ENCODE results near the gene ARNT2. TPM values are rescaled to one million over a fixed set of nuclear protein-coding genes. Genes with fewer than 3 reads are reported as not detected.

Gene ARNT2
- total RNA-seq, 1 donor from 2014 or later, result 3.3 TPM

DNA sequence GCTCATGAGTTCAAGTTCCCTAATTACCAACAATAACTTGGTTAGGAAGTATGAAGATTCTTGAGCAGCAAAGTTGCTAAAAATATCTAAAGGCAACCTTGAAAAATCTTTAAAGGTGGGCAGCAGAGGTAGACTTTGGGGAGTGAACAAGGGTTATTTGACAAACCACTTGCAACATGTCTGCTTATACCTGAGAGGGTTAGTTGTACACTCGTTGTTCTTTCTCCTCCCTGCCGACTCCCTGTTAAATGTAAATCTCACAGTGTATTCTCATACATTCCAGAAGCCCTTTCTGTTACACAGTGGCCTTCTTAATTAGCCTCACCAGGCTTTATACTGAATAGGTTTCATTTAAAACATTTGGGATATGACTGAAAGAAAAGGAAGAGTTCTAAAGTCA, 121.7 kb downstream of the ARNT2 start:
- intact Hi-C loops (cut with DNase I), result no loop called here
- ATAC-seq (ENCODE audit: poor library complexity), result no peak
- no peak for DNase-seq

DNA sequence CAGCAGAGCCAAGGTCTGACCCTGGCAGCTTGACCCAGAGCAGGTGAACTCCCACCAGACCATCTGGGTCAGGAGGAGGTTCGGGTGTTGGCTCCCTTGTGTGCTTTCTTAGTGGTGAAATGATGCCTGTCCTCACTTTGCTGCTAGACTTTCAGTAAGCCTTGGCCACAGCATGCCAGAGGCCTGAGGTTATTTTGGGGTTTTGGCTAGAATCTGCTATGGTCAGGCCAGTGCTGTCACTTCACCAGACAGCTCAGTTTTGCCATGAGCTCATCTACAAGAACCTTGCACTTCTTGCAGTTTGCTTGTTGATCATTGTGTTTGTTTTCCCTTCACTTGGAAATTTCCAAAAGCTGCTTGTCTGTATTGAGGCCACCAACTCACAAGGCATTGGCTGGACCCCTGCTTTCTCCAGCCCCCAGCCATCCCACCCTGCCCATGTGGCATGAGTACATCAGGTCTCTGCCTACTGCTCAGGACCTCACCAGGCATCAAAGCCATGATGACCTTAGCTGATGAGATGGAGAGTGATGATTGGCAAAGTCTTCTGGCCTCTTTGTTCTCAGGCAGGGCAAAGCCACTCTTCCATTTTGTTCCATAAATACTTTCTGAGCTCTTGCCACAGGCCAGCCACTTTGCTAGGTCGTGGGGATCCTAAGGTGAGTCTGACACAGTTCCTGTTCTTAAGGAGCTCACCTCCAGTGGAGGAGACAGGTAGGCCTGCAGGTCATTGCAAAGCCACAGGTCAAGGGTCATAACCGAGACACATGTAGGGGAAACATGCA, 122.6 kb downstream of the ARNT2 start:
- intact Hi-C loops (cut with DNase I), result no loop called here
- ATAC-seq (ENCODE audit: poor library complexity), result peak; percentile 87
- DNase-seq, result no peak

DNA sequence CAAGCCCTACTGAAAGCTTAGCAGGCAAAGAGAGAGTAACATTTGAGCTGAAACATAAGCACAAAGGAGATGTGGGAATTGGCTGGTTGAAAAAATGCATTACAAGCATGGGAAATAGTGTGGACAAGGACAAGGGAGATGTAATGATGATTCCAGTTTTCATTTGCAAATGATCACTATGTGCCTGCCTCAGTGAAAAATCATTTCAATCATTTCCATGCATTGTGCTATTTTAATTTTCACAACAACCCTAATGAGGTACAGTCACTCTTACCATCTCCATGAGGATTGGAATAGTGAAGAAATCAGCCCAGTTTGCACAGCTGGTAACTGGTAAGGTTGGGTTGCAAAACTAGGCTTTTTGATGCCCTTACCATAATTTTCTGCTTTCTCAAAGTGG, 123.2 kb downstream of the ARNT2 start:
- intact Hi-C loops (cut with DNase I), result no loop called here
- ATAC-seq (ENCODE audit: poor library complexity) (no peak), DNase-seq (no peak)

DNA sequence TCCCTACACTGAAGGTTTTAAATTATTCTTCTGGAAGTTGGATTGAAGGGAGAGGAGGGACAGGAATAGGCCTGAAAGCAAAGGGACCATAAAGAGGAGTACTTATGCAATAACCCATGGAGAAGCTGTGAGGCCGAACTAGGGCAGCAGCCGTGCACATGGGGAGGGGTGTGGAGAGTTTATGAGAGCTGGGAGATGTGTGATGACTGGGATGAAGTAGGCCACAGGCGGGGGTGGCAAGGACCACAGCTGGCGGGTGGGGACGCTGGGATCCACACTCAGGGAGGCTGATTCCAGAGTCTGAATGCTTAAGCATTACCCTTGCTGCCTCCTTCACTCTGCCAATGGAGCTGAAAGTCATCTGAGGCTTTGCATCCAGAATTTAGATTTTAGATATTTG, 123.8 kb downstream of the ARNT2 start:
- ATAC-seq (ENCODE audit: poor library complexity) (no peak), DNase-seq (no peak)
- intact Hi-C loops (cut with DNase I), result no loop called here

DNA sequence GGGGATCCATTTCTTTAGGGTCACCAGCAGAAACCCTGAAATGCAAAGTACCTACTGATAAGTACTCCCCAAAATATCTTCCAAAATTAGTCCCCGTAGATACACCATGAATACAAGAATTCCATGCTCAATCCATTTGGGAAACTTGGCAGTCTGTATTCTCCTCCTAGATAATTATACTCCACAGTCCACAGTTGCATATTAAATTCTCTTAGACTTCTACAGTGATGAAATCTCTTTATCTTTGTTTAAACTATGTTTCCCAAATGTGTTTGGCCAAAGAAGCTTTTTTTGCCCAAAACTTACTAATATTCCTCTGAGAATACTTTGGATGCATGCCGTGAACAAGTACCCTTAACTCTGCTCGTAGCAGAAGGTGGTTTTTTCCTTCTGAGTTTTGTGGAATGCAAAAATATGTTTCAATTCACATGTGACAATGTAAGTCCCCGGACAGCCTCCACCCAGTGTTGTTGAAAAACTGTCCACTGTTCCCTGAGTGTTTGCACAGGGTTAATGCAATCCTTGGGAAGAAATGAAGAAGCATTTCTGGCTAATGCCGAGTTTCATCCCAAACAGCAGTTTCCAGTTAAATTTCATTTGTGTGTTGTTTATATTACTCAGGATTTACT, 126.7 kb downstream of the ARNT2 start:
- intact Hi-C loops (cut with DNase I), result no loop called here
- peak; percentile 61 for ATAC-seq (ENCODE audit: poor library complexity)
- no peak for DNase-seq

DNA sequence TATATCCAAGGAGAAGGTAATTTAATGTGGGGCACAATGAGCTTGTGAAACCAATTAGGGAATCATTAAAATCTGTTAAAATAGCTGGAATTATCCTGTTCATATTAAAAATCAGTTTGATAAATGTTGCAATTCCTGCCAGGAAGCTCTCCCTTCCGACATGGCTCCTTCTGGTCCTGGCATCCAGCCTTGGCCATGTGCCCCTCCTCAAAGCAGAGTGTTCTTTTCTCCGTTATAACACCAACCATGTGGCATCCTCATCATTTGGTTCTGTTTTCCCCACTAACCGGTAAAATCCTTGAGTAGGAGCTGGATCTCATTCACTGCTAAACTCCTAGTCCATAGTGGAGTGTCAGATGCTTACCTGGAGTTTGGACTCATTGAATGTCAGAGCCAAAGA, 127.2 kb downstream of the ARNT2 start:
- DNase-seq, result peak; percentile 51
- intact Hi-C loops (cut with DNase I), result no loop called here
- ATAC-seq (ENCODE audit: poor library complexity), result no peak

DNA sequence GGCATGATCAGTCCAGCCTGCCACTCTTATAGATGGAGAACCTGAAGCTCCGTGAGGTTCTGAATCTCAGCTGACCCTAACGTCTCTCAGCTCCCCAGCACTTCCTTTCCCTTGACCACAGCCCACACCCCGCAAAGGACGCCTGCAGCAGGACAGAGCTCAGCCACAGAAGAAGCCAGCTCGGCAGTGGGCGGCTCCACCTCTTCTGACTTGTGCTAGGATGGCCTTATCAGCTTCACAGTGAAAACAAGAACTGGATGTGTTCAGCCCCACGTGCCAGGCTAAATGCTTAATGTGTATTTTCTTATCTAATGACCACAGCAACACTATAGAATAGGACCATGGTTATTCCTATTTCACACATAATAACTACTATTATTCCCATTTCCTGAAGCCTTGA, 127.6 kb downstream of the ARNT2 start:
- intact Hi-C loops (cut with DNase I), result no loop called here
- ATAC-seq (ENCODE audit: poor library complexity), result peak; percentile 40
- DNase-seq, result no peak

DNA sequence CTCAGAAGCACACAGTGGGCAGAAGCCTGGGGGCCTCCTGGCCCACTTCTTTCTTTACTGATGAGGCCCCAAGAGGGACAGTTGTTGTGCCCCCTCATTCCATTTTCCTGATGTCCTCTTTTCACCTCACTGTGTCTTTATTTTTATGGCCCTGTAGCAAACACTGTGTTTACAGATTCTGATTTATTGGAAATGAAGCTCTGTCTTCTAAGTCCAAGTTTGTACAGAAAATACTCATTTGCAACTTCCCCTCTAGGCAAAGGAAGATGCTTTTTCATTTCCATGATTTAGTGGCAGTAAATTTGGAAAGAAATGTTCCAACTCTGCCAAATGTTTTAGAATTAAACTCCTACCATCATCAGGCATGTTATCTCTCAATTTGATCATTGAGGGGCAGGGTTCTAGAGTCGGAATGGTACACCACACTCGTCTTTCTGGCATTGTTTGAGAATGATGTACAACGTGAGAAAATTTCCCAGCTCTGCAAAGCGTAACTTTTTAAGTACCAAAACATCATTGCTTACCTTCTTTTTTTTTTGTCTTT, 129.7 kb downstream of the ARNT2 start:
- ATAC-seq (ENCODE audit: poor library complexity) (no peak), DNase-seq (no peak)
- intact Hi-C loops (cut with DNase I), result no loop called here

DNA sequence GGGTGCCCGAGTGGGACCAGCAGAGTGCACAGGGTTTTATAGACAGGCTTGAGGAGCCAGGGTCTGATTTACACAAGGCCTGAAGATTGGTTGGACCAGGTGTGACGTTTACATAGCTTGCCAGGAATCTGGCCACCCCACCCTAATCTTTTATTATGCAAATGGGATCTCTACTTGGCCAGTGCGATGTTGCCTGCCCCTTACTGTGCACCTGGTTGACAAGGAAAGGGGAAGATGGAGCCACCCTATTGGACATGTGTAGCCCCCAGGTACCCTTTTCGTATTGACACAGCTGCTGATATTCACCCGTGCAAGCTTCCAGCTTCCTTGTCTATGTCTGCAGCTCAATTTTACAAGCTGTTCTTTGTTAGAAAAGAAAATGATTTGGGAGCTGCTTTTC, 132.0 kb downstream of the ARNT2 start:
- DNase-seq, result no peak
- intact Hi-C loops (cut with DNase I), result no loop called here

DNA sequence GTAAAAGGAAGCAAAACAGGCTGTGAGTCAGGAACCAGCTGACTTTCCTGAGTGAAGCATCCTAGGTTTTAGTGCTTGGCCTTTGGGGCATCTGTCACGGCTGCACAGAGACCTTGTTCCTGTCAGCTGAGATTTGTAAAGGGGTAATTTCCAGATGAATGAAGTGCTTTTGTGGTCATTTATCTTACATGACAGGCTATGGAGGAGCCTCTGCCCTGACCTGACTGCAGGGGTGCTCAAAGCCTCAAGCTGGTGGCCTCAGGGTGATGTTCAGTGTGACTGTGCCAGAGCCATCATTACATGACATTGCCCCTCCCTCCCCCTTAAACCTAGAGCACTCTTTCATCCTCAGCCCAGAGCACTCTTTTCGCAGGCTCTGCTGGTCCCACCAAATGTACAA, 132.5 kb downstream of the ARNT2 start:
- ATAC-seq (ENCODE audit: poor library complexity) (no peak), DNase-seq (no peak)
- intact Hi-C loops (cut with DNase I), result no loop called here

More for the DNA sequence above, 132.0 kb downstream of the ARNT2 start:
- no peak for ATAC-seq (ENCODE audit: poor library complexity)

DNA sequence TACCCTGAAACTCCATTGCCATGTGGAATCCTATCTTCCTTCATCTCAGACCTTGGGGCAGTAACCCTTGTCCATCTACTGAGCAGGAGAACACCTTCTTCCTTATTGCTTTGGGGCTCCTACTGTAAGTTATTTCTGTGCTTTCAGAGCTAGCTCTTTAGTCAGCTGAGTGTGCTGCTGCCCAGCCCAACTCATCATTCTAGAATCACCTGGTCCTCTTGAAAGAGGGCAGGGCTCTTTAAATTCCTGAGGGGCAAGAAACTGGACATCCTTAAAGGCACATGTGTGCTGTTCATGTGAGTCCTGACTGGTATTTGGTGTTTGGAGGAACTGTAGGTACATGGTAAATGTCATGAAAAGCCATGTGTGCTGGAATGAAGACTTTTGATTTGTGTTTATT, 140.9 kb downstream of the ARNT2 start:
- no peak for DNase-seq
- ATAC-seq (ENCODE audit: poor library complexity), result no peak
- intact Hi-C loops (cut with DNase I), result no loop called here

DNA sequence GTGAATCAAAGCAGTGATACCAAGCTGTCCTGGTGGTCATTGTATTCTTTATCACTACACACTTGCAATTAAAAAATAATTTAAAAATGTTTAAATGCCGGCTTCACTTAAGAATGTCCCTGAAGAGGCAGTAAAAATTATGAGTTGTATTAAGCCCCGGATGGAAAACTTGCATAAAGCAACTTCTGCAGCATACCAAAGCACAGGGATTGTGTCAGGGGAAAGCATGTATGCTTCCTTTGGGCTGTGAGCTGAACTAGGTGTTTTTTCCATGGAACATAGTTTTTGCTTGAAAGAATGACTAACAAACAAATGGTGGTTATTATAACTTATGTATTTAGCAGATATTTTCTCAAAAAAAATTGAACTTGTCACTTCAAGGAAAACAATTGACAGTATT, 143.1 kb downstream of the ARNT2 start:
- no peak for ATAC-seq (ENCODE audit: poor library complexity)
- DNase-seq, result no peak
- intact Hi-C loops (cut with DNase I), result no loop called here

DNA sequence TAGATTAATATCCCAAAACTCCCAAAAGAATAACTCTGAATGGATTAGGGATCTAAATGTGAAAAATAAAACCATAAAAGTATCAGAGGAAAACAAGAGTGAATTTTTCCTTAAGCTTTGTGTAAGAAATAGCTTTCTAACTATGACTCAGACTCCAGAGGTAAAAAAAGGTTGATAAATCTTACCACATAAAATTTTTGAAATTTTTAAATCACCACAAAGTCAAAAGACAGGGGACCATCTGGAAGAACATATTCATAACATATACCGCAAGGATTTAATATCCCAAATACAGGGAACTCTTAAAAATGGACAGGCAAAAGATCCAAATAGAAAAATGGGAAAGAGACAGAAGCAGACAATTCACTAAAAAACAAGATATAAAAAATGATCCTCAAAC, 145.0 kb downstream of the ARNT2 start:
- no peak for DNase-seq
- intact Hi-C loops (cut with DNase I), result no loop called here
- ATAC-seq (ENCODE audit: poor library complexity), result no peak

DNA sequence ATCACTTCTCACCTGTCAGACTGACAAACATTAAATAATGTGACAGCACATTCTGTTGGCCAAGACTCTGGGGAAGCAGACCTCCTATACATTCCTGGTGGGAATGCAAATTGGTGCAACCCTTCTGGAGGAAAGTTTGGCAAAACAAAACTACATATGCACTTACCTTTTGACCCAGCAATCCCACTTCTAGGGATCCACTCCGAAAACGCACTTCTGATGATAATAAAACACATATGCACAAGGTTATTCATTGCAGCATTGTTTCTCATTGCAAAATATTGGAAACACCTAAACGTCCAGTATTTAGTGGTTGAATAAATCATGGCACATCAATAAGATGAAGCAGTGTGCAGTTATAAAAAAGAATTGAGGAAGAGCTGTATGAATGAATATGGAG, 145.5 kb downstream of the ARNT2 start:
- ATAC-seq (ENCODE audit: poor library complexity) (no peak), DNase-seq (no peak)
- intact Hi-C loops (cut with DNase I), result no loop called here

DNA sequence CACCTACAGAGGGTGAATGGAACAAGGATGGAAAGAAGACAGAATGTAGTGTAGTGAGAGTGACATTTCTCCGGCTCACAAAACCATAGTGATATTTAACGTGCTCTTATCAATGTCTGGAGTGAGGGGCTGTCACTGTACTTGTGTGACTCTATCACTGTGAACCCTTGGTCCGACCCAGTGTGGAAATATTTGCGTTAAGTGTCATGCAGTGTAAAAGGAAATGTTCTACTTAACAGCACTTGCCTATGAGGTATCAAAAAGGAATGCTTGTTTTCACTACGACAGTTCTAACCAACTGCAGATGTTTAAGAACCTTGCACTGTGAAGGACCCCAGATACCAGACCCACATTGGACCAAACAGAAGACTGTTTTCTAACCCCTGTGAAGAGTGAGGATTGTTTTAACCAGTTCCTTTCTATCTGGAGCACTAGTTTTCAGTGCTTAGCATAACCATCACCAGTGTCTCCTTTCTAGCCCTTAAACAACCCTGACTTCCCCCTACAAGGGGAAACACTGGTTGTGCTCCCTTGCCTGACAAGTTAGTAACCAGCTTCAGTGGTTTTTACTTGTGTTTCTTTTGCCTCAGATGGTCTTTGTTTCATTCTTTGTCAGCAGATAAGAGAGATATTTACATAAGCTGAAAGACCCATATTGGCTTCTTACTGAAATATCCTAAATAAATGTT, 146.2 kb downstream of the ARNT2 start:
- no peak for DNase-seq
- ATAC-seq (ENCODE audit: poor library complexity), result no peak
- intact Hi-C loops (cut with DNase I), result no loop called here

DNA sequence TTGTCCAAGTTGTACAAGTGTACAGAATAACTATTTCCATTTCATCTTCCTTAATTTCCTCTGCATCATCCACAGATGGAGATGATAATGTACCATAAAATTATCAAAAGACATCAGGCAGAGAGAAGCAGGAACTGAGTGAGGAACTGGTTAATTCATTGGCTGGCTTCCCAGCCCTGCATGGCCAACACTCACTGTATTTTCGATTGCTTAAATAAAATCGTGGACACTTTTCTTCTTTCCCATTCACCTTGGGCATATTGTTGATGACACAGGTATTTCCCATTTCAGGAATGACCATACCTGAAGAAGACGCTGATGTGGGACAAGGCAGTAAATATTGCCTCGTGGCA, 146.7 kb downstream of the ARNT2 start:
- intact Hi-C loops (cut with DNase I), result no loop called here
- DNase-seq, result no peak
- ATAC-seq (ENCODE audit: poor library complexity), result no peak

DNA sequence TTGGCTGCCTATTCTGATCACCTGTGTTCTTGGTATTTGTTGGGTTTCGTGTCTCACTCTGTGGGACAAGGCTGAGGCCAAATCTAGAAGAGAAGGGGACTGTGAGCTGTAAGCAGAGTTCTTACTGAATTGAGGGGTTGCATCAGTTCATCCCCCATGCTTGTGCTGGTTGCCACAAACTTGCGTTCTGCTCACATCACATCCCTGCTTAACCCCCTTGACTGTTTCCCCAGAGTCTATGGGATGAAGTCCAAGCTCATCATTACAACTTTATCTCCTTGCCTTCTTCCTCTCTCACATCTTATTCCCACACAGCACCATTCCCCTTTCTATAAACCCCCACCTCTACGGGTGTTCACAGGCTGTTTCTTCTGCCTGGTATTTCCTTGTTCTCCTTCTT, 147.2 kb downstream of the ARNT2 start:
- ATAC-seq (ENCODE audit: poor library complexity) (no peak), DNase-seq (no peak)
- intact Hi-C loops (cut with DNase I), result no loop called here

DNA sequence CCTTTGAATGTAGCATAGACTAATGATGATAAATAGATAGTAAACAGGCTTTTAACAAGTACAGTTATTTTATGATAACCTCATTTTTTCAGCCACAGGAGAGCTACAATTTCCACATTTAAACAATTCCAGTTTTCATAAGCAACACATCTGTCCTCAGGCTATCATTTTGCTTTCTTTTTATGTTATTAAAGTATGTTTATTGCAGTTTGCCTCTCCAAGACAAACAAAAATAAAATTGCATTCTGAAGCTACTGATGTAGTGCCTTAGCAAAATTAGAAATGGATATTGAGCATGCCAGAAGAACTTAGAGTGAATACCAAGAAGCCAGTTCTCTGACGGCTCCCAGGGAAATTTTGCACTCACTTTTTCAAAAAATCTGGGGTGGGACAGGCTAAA, 150.4 kb downstream of the ARNT2 start:
- no peak for DNase-seq
- ATAC-seq (ENCODE audit: poor library complexity), result no peak
- intact Hi-C loops (cut with DNase I), result no loop called here

DNA sequence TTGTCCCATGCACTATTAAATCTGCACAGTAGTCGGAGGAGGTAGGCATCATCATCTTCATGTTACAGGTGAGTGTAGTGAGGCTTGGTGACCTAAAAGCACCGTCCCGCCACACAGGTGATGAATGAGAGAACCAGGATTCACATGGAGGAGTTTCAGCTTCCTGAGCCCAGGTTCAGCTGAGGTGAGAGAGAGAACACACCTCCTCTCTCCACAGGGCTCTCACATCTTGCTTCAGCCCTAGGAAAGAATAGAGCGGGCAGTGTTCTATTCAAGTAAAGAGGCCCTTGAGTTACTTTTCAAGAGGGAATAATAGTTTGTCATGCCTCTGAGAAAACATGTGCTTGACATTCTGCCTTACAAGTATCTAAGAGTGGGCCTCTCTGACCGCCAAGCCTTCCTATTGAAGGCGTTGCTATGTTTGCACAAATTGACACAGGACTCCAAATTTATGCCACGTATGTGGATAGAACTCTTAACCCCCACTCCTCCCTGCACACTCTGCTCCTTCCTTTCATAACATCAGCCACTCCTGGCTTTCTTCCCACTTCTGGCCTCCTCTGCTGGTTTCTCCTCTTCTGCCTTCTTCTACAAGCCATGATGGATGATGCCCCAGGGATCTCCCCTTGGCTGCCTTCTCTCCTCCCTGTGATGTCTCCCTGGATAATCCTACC, 152.6 kb downstream of the ARNT2 start:
- DNase-seq (no peak), ATAC-seq (ENCODE audit: poor library complexity) (no peak)
- intact Hi-C loops (cut with DNase I), result no loop called here

All from Right ventricle myocardium superior (tissue), 1 donor.